A549 (cell line): ENCODE data around the gene MAP3K14. TPM values are rescaled to one million over a fixed set of nuclear protein-coding genes. Genes with fewer than 3 reads are reported as not detected.

Experiments
- ATAC-seq, 2 experiments: fragments of 200-7000 bp in 1 of 2; fragments of >200 bp in 1 of 2; cut with Nextera tagmentation in 1 of 2; cut with Tn5 transposase in 1 of 2; 3 replicates each; pipeline versions ENCODE4 v1.8.0 to v1.9.1; 2018 to 2020; ENCODE audit warnings: mild to moderate bottlenecking in 1 of 2, moderate library complexity in 1 of 2
- CTCF ChIA-PET: fragments of 300-600 bp; sonication (Branson Sonifier 250); formaldehyde crosslinking; extraction: SDS; loops from one replicate; lab custom pipeline; 2021; ENCODE audit warnings: antibody characterized with exemption, inconsistent platforms; lab: Yijun Ruan, JAX
- POLR2A ChIA-PET: fragments of 350-600 bp; formaldehyde crosslinking; extraction: SDS; loops from one replicate; lab custom pipeline; 2021; ENCODE audit warnings: antibody characterized with exemption, inconsistent platforms; lab: Yijun Ruan, JAX
- DNase-seq, 2 experiments: peaks; one replicate each; pipeline versions ENCODE4 v3.0.0 to v3.0.0-alpha.2; 2011 to 2016; ENCODE audit warnings: low read depth in 1 of 2, low spot score in 1 of 2
- FAIRE-seq: peaks from 2 replicates; lab custom pipeline; 2011; peaks lifted over from hg19 to GRCh38; lab: Jason Lieb, UNC
- H3K27ac ChIP-seq, 2 experiments: fragments of >200 bp; sonication (Bioruptor Twin); formaldehyde crosslinking; 3 replicates each; pipeline ENCODE4 v1.5.1; 2016 to 2017
- H3K4me1 ChIP-seq: fragments of >200 bp; sonication (Bioruptor Twin); formaldehyde crosslinking; 3 replicates; pipeline ENCODE4 v1.6.1; 2016
- H3K4me2 ChIP-seq: fragments of >200 bp; sonication (Bioruptor Twin); formaldehyde crosslinking; 3 replicates; pipeline ENCODE4 v1.6.1; 2016
- H3K4me3 ChIP-seq: fragments of >200 bp; sonication (Bioruptor Twin); formaldehyde crosslinking; 3 replicates; pipeline ENCODE4 v1.5.1; 2016
- H3K9me3 ChIP-seq: fragments of >200 bp; sonication (Bioruptor Twin); formaldehyde crosslinking; 3 replicates; pipeline ENCODE4 v1.6.1; 2016
- CBX2 ChIP-seq: fragments of 200-600 bp; sonication (generic); IDR thresholded peaks from 2 replicates; pipeline ENCODE4 v1.6.1; 2016; ENCODE audit warnings: low read depth, mild to moderate bottlenecking, borderline replicate concordance
- CBX8 ChIP-seq: fragments of 200-600 bp; sonication (generic); IDR thresholded peaks from 2 replicates; pipeline ENCODE4 v1.6.1; 2016
- CEBPB ChIP-seq, 2 experiments: fragments of >200 bp in 1 of 2; sonication (Bioruptor Twin) in 1 of 2; formaldehyde crosslinking in 1 of 2; IDR thresholded peaks; 2 replicates each; pipeline ENCODE4 v1.6.1; 2012 to 2016
- CHD2 ChIP-seq: fragments of 150-350 bp; IDR thresholded peaks from 2 replicates; pipeline ENCODE4 v1.6.1; 2014; ENCODE audit warnings: low read length; ENCODE audit not compliant: partially characterized antibody
- CTCF ChIP-seq: fragments of >200 bp; sonication (Bioruptor Twin); formaldehyde crosslinking; IDR thresholded peaks from 3 replicates; pipeline ENCODE4 v1.5.1; 2016
- E2F6 ChIP-seq: IDR thresholded peaks from 2 replicates; pipeline ENCODE4 v1.6.1; 2012; ENCODE audit warnings: low read depth, borderline replicate concordance
- EHF ChIP-seq: fragments of 250-450 bp; sonication (Bioruptor Pico); IDR thresholded peaks from 2 replicates; pipeline ENCODE4 v1.5.0; 2020; ENCODE audit warnings: mild to moderate bottlenecking
- EHMT2 ChIP-seq: fragments of 200-600 bp; sonication (generic); IDR thresholded peaks from 2 replicates; pipeline ENCODE4 v1.6.1; 2016; ENCODE audit warnings: antibody characterized with exemption, low read depth, mild to moderate bottlenecking, moderate library complexity
- ESRRA ChIP-seq: fragments of 150-350 bp; IDR thresholded peaks from 2 replicates; pipeline ENCODE4 v1.6.1; 2014; ENCODE audit warnings: mild to moderate bottlenecking, low read length, borderline replicate concordance
- FOSB ChIP-seq: fragments of 250-450 bp; sonication (Bioruptor Pico); IDR thresholded peaks from 2 replicates; pipeline ENCODE4 v1.5.0; 2020; ENCODE audit warnings: mild to moderate bottlenecking, moderate library complexity
- FOSL2 ChIP-seq, 2 experiments: fragments of 450-650 bp in 1 of 2; fragments of >200 bp in 1 of 2; sonication (Bioruptor Twin) in 1 of 2; formaldehyde crosslinking; IDR thresholded peaks; 2 replicates each; pipeline versions ENCODE4 v1.5.0 to v1.6.1; 2016 to 2020; ENCODE audit warnings: mild to moderate bottlenecking in 1 of 2, moderate library complexity in 1 of 2
- FOXS1 ChIP-seq: fragments of 250-450 bp; sonication (Bioruptor Pico); IDR thresholded peaks from 2 replicates; pipeline ENCODE4 v1.5.0; 2020; ENCODE audit warnings: mild to moderate bottlenecking, moderate library complexity
- GATA3 ChIP-seq: IDR thresholded peaks from 2 replicates; pipeline ENCODE4 v1.6.1; 2012; ENCODE audit warnings: borderline replicate concordance
- HDAC2 ChIP-seq: fragments of 200-600 bp; sonication (generic); IDR thresholded peaks from 2 replicates; pipeline ENCODE4 v1.6.1; 2016
- HMGXB4 ChIP-seq: fragments of 250-450 bp; sonication (Bioruptor Pico); IDR thresholded peaks from 2 replicates; pipeline ENCODE4 v1.5.0; 2021; ENCODE audit warnings: mild to moderate bottlenecking, moderate library complexity, borderline replicate concordance
- HOXA7 ChIP-seq: fragments of 250-450 bp; sonication (Bioruptor Pico); IDR thresholded peaks from 2 replicates; pipeline ENCODE4 v1.5.0; 2020; ENCODE audit warnings: mild to moderate bottlenecking, moderate library complexity
- HOXB13 ChIP-seq: fragments of 250-450 bp; sonication (Bioruptor Pico); IDR thresholded peaks from 2 replicates; pipeline ENCODE4 v1.5.0; 2020; ENCODE audit warnings: low read depth, mild to moderate bottlenecking, moderate library complexity
- JUN ChIP-seq, 2 experiments: fragments of >200 bp; sonication (Bioruptor Twin); formaldehyde crosslinking; IDR thresholded peaks; 2 replicates in 1 of 2; 3 replicates in 1 of 2; pipeline ENCODE4 v1.6.1; 2016 to 2017
- KDM1A ChIP-seq: fragments of 200-600 bp; sonication (generic); IDR thresholded peaks from 2 replicates; pipeline ENCODE4 v1.6.1; 2016; ENCODE audit warnings: low read depth, mild to moderate bottlenecking
- PBX3 ChIP-seq: IDR thresholded peaks from 2 replicates; pipeline ENCODE4 v1.6.1; 2012
- PHF8 ChIP-seq: fragments of 200-600 bp; sonication (generic); IDR thresholded peaks from 2 replicates; pipeline ENCODE4 v1.6.1; 2016; ENCODE audit warnings: low read depth, mild to moderate bottlenecking, antibody characterized with exemption, moderate library complexity, borderline replicate concordance
- RAD21 ChIP-seq, 2 experiments: fragments of >200 bp in 1 of 2; sonication (Bioruptor Twin) in 1 of 2; formaldehyde crosslinking in 1 of 2; IDR thresholded peaks in 1 of 2; conservative IDR thresholded peaks in 1 of 2; 2 replicates in 1 of 2; 3 replicates in 1 of 2; pipeline ENCODE4 v1.6.1; 2012 to 2018; ENCODE audit warnings: inconsistent platforms in 1 of 2
- RCOR1 ChIP-seq: fragments of 150-350 bp; IDR thresholded peaks from 2 replicates; pipeline ENCODE4 v1.6.1; 2014; ENCODE audit warnings: antibody characterized with exemption, low read length, low read depth
- RFX5 ChIP-seq: fragments of 450-650 bp; IDR thresholded peaks from 2 replicates; pipeline ENCODE4 v1.7.1; 2014; ENCODE audit warnings: antibody characterized with exemption, mild to moderate bottlenecking, moderate library complexity
- TFCP2L1 ChIP-seq: fragments of 250-450 bp; sonication (Bioruptor Pico); IDR thresholded peaks from 2 replicates; pipeline ENCODE4 v1.5.0; 2021; ENCODE audit warnings: mild to moderate bottlenecking
- TP53 ChIP-seq: fragments of 250-450 bp; sonication (Bioruptor Pico); IDR thresholded peaks from 2 replicates; pipeline ENCODE4 v1.5.0; 2021; ENCODE audit warnings: mild to moderate bottlenecking, moderate library complexity
- USF2 ChIP-seq: fragments of 450-650 bp; IDR thresholded peaks from 2 replicates; pipeline ENCODE4 v1.6.1; 2014; ENCODE audit warnings: antibody characterized with exemption
- ZNF302 ChIP-seq: fragments of 250-450 bp; sonication (Bioruptor Pico); IDR thresholded peaks from 2 replicates; pipeline ENCODE4 v1.9.0; 2021; ENCODE audit warnings: inconsistent platforms, mild to moderate bottlenecking, moderate library complexity
- WGBS: methylation state at CpG from one replicate; pipeline ENCODE4 v1.1.6; 2017; ENCODE audit errors: missing lambda C conversion rate; 5-methylcytosine and 5-hydroxymethylcytosine counted together
- polyA plus RNA-seq, 4 experiments: library from polyadenylated mRNA; depleted of rRNA in 3 of 4; stranded (reverse); fragments of >200 nt; fragmentation: RNase III in 1 of 4; extraction: RNeasy Plus Mini Kit Qiagen cat#74134 plus additional on column Dnase treatment in 1 of 4; gene quantifications; 2 replicates in 3 of 4; 3 replicates in 1 of 4; pipeline ENCODE4 v1.2.3, GENCODE V29; 2011 to 2017

MAP3K14 gene
- polyA plus RNA-seq, 2 of the 4 experiments (the other 2 are of a cell fraction), result 9.1 to 34.5 TPM

- peak overlapping the region; percentile 91 to 92 for H3K27ac ChIP-seq
- CTCF ChIA-PET, result interaction anchor here (0.5 to 39.8 kb wide), 15 partner anchors 12 to 164 kb away, joined by 3 to 640 read pairs (median 5); no protein-coding TSS in a partner anchor
- DNase-seq, result no peak
- TF ChIP-seq PHF8 (no peak), HDAC2 (peak; percentile 84; the same call in 1 of the 2 replicates), KDM1A (peak; percentile 72), HOXA7 (0 out of 2 replicates have a peak, but pooled peaks have one; percentile 52), E2F6 (no peak)
- TF ChIP-seq, all 56 proteins: peak for 3
- Histone ChIP-seq H3K4me3 (peak overlapping the region; percentile 69), H3K9me3 (no peaks in the 10 kb centered on the region), H3K4me2 (peak overlapping the region; percentile 80), H3K4me1 (peaks cover 71% of the 10 kb centered on the region)
- ATAC-seq (no peak), FAIRE-seq (no peak)
- WGBS, result 39% methylated on average over 5 of the region's 5 CpGs
- POLR2A ChIA-PET, result interaction anchor here (1.1 kb wide), 1 partner anchor 53 kb away, joined by 3 read pairs; no protein-coding TSS in a partner anchor
Observed at GRCh38 chr17:45313421-45313771, 3.4 kb downstream of the MAP3K14 start.

- Histone ChIP-seq H3K4me2 (peak overlapping the region; percentile 80), H3K9me3 (no peaks in the 10 kb centered on the region), H3K4me1 (peaks cover 71% of the 10 kb centered on the region), H3K4me3 (peak overlapping the region; percentile 69), H3K27ac (peak overlapping the region; percentile 91 to 92)
- DNase-seq (no peak), ATAC-seq (no peak), FAIRE-seq (no peak)
- WGBS, result 17% methylated on average over 8 of the region's 8 CpGs
- ChIA-PET POLR2A (interaction anchor here (0.9 to 2.6 kb wide), 8 partner anchors 26 to 164 kb away, joined by 3 to 9 read pairs (median 4); partner anchors contain the start of gene HEXIM1), CTCF (interaction anchor here (0.7 to 39.8 kb wide), 22 partner anchors 13 to 163 kb away, joined by 3 to 640 read pairs (median 6); partner anchors contain the start of gene FMNL1)
- TF ChIP-seq RFX5 (no peak), CTCF (no peak), EHF (CRISPR knock-in tag) (no peak), CBX8 (no peak), GATA3 (0 out of 2 replicates have a peak, but pooled peaks have one; percentile 11), TFCP2L1 (CRISPR knock-in tag) (0 out of 2 replicates have a peak, but pooled peaks have one; percentile 59), FOXS1 (CRISPR knock-in tag) (no peak), JUN (IDR thresholded peaks at IDR 0.05) (no peak), ESRRA (no peak), HMGXB4 (0 out of 2 replicates have a peak, but pooled peaks have one; percentile 23), FOSB (CRISPR knock-in tag) (no peak), PBX3 (no peak), USF2 (peak; percentile 54), PHF8 (no peak), CHD2 (no peak), FOSL2 (IDR thresholded peaks at IDR 0.05) (no peak), FOSL2 (CRISPR knock-in tag; IDR thresholded peaks at IDR 0.05) (no peak), CEBPB (IDR thresholded peaks at IDR 0.05) (no peak), TP53 (CRISPR knock-in tag) (0 out of 2 replicates have a peak, but pooled peaks have one; percentile 50), CBX2 (no peak), ZNF302 (no peak), RCOR1 (no peak), HOXB13 (CRISPR knock-in tag) (no peak; the same call in 1 of the 2 replicates), RAD21 (conservative IDR thresholded peaks at IDR 0.05 in 1 of 2, IDR thresholded peaks at IDR 0.05 in 1 of 2) (no peak), EHMT2 (no peak)
- TF ChIP-seq, all 56 proteins: peak for 5
Observed at GRCh38 chr17:45312477-45313420, 4.1 kb downstream of the MAP3K14 start.
